A549 (cell line): ENCODE results near the gene RIMS4. TPM values are rescaled to one million over a fixed set of nuclear protein-coding genes. Genes with fewer than 3 reads are reported as not detected.

Experiments used
- ATAC-seq, 2 experiments: fragments of 200-7000 bp in 1 of 2; fragments of >200 bp in 1 of 2; cut with Nextera tagmentation in 1 of 2; cut with Tn5 transposase in 1 of 2; 3 replicates each; pipeline versions ENCODE4 v1.8.0 to v1.9.1; 2018 to 2020; ENCODE audit warnings: mild to moderate bottlenecking in 1 of 2, moderate library complexity in 1 of 2
- CTCF ChIA-PET: fragments of 300-600 bp; sonication (Branson Sonifier 250); formaldehyde crosslinking; extraction: SDS; loops from one replicate; lab custom pipeline; 2021; ENCODE audit warnings: antibody characterized with exemption, inconsistent platforms; lab: Yijun Ruan, JAX
- POLR2A ChIA-PET: fragments of 350-600 bp; formaldehyde crosslinking; extraction: SDS; loops from one replicate; lab custom pipeline; 2021; ENCODE audit warnings: antibody characterized with exemption, inconsistent platforms; lab: Yijun Ruan, JAX
- DNase-seq, 2 experiments: peaks; one replicate each; pipeline versions ENCODE4 v3.0.0 to v3.0.0-alpha.2; 2011 to 2016; ENCODE audit warnings: low read depth in 1 of 2, low spot score in 1 of 2
- FAIRE-seq: peaks from 2 replicates; lab custom pipeline; 2011; peaks lifted over from hg19 to GRCh38; lab: Jason Lieb, UNC
- H3K27ac ChIP-seq, 2 experiments: fragments of >200 bp; sonication (Bioruptor Twin); formaldehyde crosslinking; 3 replicates each; pipeline ENCODE4 v1.5.1; 2016 to 2017
- H3K4me1 ChIP-seq: fragments of >200 bp; sonication (Bioruptor Twin); formaldehyde crosslinking; 3 replicates; pipeline ENCODE4 v1.6.1; 2016
- H3K4me2 ChIP-seq: fragments of >200 bp; sonication (Bioruptor Twin); formaldehyde crosslinking; 3 replicates; pipeline ENCODE4 v1.6.1; 2016
- H3K4me3 ChIP-seq: fragments of >200 bp; sonication (Bioruptor Twin); formaldehyde crosslinking; 3 replicates; pipeline ENCODE4 v1.5.1; 2016
- H3K9me3 ChIP-seq: fragments of >200 bp; sonication (Bioruptor Twin); formaldehyde crosslinking; 3 replicates; pipeline ENCODE4 v1.6.1; 2016
- EHF ChIP-seq: fragments of 250-450 bp; sonication (Bioruptor Pico); IDR thresholded peaks from 2 replicates; pipeline ENCODE4 v1.5.0; 2020; ENCODE audit warnings: mild to moderate bottlenecking
- EHMT2 ChIP-seq: fragments of 200-600 bp; sonication (generic); IDR thresholded peaks from 2 replicates; pipeline ENCODE4 v1.6.1; 2016; ENCODE audit warnings: antibody characterized with exemption, low read depth, mild to moderate bottlenecking, moderate library complexity
- FOSL2 ChIP-seq, 2 experiments: fragments of 450-650 bp in 1 of 2; fragments of >200 bp in 1 of 2; sonication (Bioruptor Twin) in 1 of 2; formaldehyde crosslinking; IDR thresholded peaks; 2 replicates each; pipeline versions ENCODE4 v1.5.0 to v1.6.1; 2016 to 2020; ENCODE audit warnings: mild to moderate bottlenecking in 1 of 2, moderate library complexity in 1 of 2
- FOXS1 ChIP-seq: fragments of 250-450 bp; sonication (Bioruptor Pico); IDR thresholded peaks from 2 replicates; pipeline ENCODE4 v1.5.0; 2020; ENCODE audit warnings: mild to moderate bottlenecking, moderate library complexity
- GATA3 ChIP-seq: IDR thresholded peaks from 2 replicates; pipeline ENCODE4 v1.6.1; 2012; ENCODE audit warnings: borderline replicate concordance
- HDAC2 ChIP-seq: fragments of 200-600 bp; sonication (generic); IDR thresholded peaks from 2 replicates; pipeline ENCODE4 v1.6.1; 2016
- JUN ChIP-seq, 2 experiments: fragments of >200 bp; sonication (Bioruptor Twin); formaldehyde crosslinking; IDR thresholded peaks; 2 replicates in 1 of 2; 3 replicates in 1 of 2; pipeline ENCODE4 v1.6.1; 2016 to 2017
- KDM1A ChIP-seq: fragments of 200-600 bp; sonication (generic); IDR thresholded peaks from 2 replicates; pipeline ENCODE4 v1.6.1; 2016; ENCODE audit warnings: low read depth, mild to moderate bottlenecking
- MAFK ChIP-seq: fragments of 450-650 bp; IDR thresholded peaks from 2 replicates; pipeline ENCODE4 v1.6.1; 2014; ENCODE audit not compliant: partially characterized antibody
- MAZ ChIP-seq: fragments of 150-350 bp; IDR thresholded peaks from 2 replicates; pipeline ENCODE4 v1.6.1; 2014; ENCODE audit warnings: antibody characterized with exemption, low read depth, low read length, borderline replicate concordance
- MYC ChIP-seq: IDR thresholded peaks from 2 replicates; pipeline ENCODE4 v1.6.1; 2012; ENCODE audit warnings: mild to moderate bottlenecking, inconsistent platforms, low read length, improper control_type of control experiment, borderline replicate concordance
- NFE2L2 ChIP-seq: fragments of 150-350 bp; conservative IDR thresholded peaks from 2 replicates; pipeline ENCODE4 v1.6.1; 2014; ENCODE audit warnings: low read length
- RAD21 ChIP-seq, 2 experiments: fragments of >200 bp in 1 of 2; sonication (Bioruptor Twin) in 1 of 2; formaldehyde crosslinking in 1 of 2; IDR thresholded peaks in 1 of 2; conservative IDR thresholded peaks in 1 of 2; 2 replicates in 1 of 2; 3 replicates in 1 of 2; pipeline ENCODE4 v1.6.1; 2012 to 2018; ENCODE audit warnings: inconsistent platforms in 1 of 2
- RCOR1 ChIP-seq: fragments of 150-350 bp; IDR thresholded peaks from 2 replicates; pipeline ENCODE4 v1.6.1; 2014; ENCODE audit warnings: antibody characterized with exemption, low read length, low read depth
- RNF2 ChIP-seq: fragments of 200-600 bp; sonication (generic); IDR thresholded peaks from 2 replicates; pipeline ENCODE4 v1.6.1; 2016; ENCODE audit warnings: low read depth, mild to moderate bottlenecking, antibody characterized with exemption, moderate library complexity, borderline replicate concordance
- TFCP2L1 ChIP-seq: fragments of 250-450 bp; sonication (Bioruptor Pico); IDR thresholded peaks from 2 replicates; pipeline ENCODE4 v1.5.0; 2021; ENCODE audit warnings: mild to moderate bottlenecking
- ZFP36 ChIP-seq: fragments of 450-650 bp; IDR thresholded peaks from 2 replicates; pipeline ENCODE4 v1.6.1; 2014; ENCODE audit warnings: borderline replicate concordance; ENCODE audit not compliant: partially characterized antibody
- WGBS: methylation state at CpG from one replicate; pipeline ENCODE4 v1.1.6; 2017; ENCODE audit errors: missing lambda C conversion rate; 5-methylcytosine and 5-hydroxymethylcytosine counted together
- polyA plus RNA-seq, 4 experiments: library from polyadenylated mRNA; depleted of rRNA in 3 of 4; stranded (reverse); fragments of >200 nt; fragmentation: RNase III in 1 of 4; extraction: RNeasy Plus Mini Kit Qiagen cat#74134 plus additional on column Dnase treatment in 1 of 4; gene quantifications; 2 replicates in 3 of 4; 3 replicates in 1 of 4; pipeline ENCODE4 v1.2.3, GENCODE V29; 2011 to 2017
- TF ChIP-seq, protein P1 (sequence below): IDR thresholded peaks from 2 replicates; pipeline ENCODE4 v1.6.1; 2012
- TF ChIP-seq, protein P2 (sequence below): fragments of 250-450 bp; sonication (Bioruptor Pico); IDR thresholded peaks from 2 replicates; pipeline ENCODE4 v1.5.0; 2021; ENCODE audit warnings: mild to moderate bottlenecking, moderate library complexity, borderline replicate concordance
- TF ChIP-seq, protein P3 (sequence below): fragments of 200-600 bp; sonication (generic); IDR thresholded peaks from 2 replicates; pipeline ENCODE4 v1.6.1; 2016; ENCODE audit warnings: antibody characterized with exemption, mild to moderate bottlenecking, moderate library complexity
- TF ChIP-seq, protein P4 (sequence below): IDR thresholded peaks from 2 replicates; pipeline ENCODE4 v1.6.1; 2012
- TF ChIP-seq, protein P5 (sequence below): fragments of 250-450 bp; sonication (Bioruptor Pico); IDR thresholded peaks from 2 replicates; pipeline ENCODE4 v1.5.0; 2020; ENCODE audit warnings: low read depth, mild to moderate bottlenecking, moderate library complexity
- TF ChIP-seq, protein P6 (sequence below): fragments of 150-350 bp; IDR thresholded peaks from 2 replicates; pipeline ENCODE4 v1.6.1; 2014; ENCODE audit warnings: low read depth, mild to moderate bottlenecking, low read length
- TF ChIP-seq, protein P7 (sequence below): IDR thresholded peaks from 2 replicates; pipeline ENCODE4 v1.6.1; 2012; ENCODE audit warnings: low read depth, borderline replicate concordance

The RIMS4 gene
- polyA plus RNA-seq, 2 of the 4 experiments (the other 2 are of a cell fraction): 0.39 to 1.3 TPM

DNA sequence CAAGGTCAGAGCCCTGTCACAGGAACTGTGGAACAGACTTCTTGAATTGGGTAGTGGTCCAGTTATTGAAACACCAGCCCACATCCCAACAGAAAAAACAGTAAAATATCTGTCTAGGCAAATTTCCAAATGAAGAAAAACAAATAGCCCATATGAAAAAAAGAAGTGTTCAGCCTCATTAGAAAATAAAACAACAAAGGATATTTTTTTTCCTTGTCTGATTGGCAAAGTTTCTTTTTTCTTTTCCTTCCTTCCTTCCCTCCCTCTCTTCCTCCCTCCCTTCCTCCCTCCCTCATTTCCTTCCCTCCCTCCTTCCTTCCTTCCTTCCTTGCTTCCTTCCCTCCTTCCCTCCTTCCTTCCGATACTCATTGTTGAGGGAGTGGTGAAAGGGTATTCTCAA is 20.6 kb upstream of the RIMS4 start (continued):
- TF ChIP-seq, protein P1, sequence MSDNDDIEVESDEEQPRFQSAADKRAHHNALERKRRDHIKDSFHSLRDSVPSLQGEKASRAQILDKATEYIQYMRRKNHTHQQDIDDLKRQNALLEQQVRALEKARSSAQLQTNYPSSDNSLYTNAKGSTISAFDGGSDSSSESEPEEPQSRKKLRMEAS: no peak

DNA sequence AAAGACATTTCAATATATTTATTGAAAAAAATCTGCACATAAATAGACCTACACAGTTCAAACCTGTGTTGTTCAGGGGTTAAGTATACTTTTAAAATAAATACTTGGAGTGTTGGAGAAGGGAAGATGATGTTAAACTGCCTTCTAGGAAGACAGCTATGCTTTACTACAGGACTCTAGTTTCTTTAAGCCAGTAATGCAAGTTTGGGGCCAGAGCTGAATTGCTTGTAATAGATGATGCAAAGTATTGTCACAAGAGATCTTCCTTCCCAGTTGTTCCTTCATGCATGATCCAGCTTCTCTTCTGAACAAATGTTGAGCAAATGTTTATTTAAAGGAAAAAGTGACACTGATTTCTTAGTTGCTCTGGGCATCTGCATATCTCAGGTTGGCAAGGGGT is 20.2 kb upstream of the RIMS4 start:
- POLR2A ChIA-PET: no interaction called here
- DNase-seq (no peak), ATAC-seq (no peak), FAIRE-seq (no peak)
- Histone ChIP-seq H3K27ac (no peak overlapping the region), H3K4me2 (no peak overlapping the region), H3K4me3 (no peak overlapping the region), H3K4me1 (no peaks in the 10 kb centered on the region), H3K9me3 (0 out of 3 replicates have a peak, but pooled peaks cover 7% of the 10 kb centered on the region)
- TF ChIP-seq EHF (CRISPR knock-in tag) (no peak), NFE2L2 (no peak), HDAC2 (no peak), MAFK (no peak), MYC (no peak), FOXS1 (no peak), EHMT2 (no peak), JUN (IDR thresholded peaks at IDR 0.05) (no peak), TFCP2L1 (CRISPR knock-in tag) (no peak)
- TF ChIP-seq, protein P1: no peak
- TF ChIP-seq, protein P2, sequence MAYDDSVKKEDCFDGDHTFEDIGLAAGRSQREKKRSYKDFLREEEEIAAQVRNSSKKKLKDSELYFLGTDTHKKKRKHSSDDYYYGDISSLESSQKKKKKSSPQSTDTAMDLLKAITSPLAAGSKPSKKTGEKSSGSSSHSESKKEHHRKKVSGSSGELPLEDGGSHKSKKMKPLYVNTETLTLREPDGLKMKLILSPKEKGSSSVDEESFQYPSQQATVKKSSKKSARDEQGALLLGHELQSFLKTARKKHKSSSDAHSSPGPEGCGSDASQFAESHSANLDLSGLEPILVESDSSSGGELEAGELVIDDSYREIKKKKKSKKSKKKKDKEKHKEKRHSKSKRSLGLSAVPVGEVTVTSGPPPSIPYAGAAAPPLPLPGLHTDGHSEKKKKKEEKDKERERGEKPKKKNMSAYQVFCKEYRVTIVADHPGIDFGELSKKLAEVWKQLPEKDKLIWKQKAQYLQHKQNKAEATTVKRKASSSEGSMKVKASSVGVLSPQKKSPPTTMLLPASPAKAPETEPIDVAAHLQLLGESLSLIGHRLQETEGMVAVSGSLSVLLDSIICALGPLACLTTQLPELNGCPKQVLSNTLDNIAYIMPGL (CRISPR knock-in tag): no peak
- TF ChIP-seq, protein P3, sequence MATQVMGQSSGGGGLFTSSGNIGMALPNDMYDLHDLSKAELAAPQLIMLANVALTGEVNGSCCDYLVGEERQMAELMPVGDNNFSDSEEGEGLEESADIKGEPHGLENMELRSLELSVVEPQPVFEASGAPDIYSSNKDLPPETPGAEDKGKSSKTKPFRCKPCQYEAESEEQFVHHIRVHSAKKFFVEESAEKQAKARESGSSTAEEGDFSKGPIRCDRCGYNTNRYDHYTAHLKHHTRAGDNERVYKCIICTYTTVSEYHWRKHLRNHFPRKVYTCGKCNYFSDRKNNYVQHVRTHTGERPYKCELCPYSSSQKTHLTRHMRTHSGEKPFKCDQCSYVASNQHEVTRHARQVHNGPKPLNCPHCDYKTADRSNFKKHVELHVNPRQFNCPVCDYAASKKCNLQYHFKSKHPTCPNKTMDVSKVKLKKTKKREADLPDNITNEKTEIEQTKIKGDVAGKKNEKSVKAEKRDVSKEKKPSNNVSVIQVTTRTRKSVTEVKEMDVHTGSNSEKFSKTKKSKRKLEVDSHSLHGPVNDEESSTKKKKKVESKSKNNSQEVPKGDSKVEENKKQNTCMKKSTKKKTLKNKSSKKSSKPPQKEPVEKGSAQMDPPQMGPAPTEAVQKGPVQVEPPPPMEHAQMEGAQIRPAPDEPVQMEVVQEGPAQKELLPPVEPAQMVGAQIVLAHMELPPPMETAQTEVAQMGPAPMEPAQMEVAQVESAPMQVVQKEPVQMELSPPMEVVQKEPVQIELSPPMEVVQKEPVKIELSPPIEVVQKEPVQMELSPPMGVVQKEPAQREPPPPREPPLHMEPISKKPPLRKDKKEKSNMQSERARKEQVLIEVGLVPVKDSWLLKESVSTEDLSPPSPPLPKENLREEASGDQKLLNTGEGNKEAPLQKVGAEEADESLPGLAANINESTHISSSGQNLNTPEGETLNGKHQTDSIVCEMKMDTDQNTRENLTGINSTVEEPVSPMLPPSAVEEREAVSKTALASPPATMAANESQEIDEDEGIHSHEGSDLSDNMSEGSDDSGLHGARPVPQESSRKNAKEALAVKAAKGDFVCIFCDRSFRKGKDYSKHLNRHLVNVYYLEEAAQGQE: no peak
- TF ChIP-seq, protein P4, sequence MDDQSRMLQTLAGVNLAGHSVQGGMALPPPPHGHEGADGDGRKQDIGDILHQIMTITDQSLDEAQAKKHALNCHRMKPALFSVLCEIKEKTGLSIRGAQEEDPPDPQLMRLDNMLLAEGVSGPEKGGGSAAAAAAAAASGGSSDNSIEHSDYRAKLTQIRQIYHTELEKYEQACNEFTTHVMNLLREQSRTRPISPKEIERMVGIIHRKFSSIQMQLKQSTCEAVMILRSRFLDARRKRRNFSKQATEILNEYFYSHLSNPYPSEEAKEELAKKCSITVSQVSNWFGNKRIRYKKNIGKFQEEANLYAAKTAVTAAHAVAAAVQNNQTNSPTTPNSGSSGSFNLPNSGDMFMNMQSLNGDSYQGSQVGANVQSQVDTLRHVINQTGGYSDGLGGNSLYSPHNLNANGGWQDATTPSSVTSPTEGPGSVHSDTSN: no peak
- TF ChIP-seq, protein P5, sequence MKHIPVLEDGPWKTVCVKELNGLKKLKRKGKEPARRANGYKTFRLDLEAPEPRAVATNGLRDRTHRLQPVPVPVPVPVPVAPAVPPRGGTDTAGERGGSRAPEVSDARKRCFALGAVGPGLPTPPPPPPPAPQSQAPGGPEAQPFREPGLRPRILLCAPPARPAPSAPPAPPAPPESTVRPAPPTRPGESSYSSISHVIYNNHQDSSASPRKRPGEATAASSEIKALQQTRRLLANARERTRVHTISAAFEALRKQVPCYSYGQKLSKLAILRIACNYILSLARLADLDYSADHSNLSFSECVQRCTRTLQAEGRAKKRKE (CRISPR knock-in tag): no peak
- TF ChIP-seq, protein P6, sequence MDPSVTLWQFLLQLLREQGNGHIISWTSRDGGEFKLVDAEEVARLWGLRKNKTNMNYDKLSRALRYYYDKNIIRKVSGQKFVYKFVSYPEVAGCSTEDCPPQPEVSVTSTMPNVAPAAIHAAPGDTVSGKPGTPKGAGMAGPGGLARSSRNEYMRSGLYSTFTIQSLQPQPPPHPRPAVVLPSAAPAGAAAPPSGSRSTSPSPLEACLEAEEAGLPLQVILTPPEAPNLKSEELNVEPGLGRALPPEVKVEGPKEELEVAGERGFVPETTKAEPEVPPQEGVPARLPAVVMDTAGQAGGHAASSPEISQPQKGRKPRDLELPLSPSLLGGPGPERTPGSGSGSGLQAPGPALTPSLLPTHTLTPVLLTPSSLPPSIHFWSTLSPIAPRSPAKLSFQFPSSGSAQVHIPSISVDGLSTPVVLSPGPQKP: no peak
- CTCF ChIA-PET: no interaction called here

DNA sequence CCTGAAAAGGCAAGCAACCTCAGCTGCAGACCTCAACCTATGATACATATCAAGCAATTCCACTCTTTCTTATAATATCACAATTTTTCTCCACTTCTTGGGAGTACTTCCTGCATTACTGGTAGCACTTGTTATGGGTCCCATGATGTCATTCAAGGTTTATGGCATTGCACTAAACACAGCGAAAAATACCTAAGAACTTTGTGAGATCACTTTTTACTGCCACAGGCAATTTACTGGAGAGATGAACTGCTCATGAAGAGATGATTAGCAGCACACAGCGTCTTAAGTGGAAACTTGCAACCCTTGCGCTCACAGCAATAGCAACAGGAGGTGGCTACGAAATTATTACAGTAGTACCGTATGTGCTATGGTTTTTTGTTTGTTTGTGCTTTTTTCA is 19.3 kb upstream of the RIMS4 start:
- Histone ChIP-seq H3K9me3 (0 out of 3 replicates have a peak, but pooled peaks cover 7% of the 10 kb centered on the region), H3K4me1 (no peaks in the 10 kb centered on the region), H3K4me3 (no peak overlapping the region), H3K27ac (no peak overlapping the region), H3K4me2 (no peak overlapping the region)
- FAIRE-seq: no peak
- no peak for ATAC-seq
- no peak for DNase-seq
- CTCF ChIA-PET: no interaction called here
- 33% methylated on average over 5 of the region's 5 CpGs for WGBS
- POLR2A ChIA-PET: no interaction called here
- TF ChIP-seq, protein P7, sequence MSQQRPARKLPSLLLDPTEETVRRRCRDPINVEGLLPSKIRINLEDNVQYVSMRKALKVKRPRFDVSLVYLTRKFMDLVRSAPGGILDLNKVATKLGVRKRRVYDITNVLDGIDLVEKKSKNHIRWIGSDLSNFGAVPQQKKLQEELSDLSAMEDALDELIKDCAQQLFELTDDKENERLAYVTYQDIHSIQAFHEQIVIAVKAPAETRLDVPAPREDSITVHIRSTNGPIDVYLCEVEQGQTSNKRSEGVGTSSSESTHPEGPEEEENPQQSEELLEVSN: no peak
- TF ChIP-seq FOSL2 (IDR thresholded peaks at IDR 0.05) (no peak), FOSL2 (CRISPR knock-in tag; IDR thresholded peaks at IDR 0.05) (no peak), MAZ (no peak), RCOR1 (no peak), NFE2L2 (no peak), KDM1A (no peak), RAD21 (conservative IDR thresholded peaks at IDR 0.05 in 1 of 2, IDR thresholded peaks at IDR 0.05 in 1 of 2) (no peak), GATA3 (no peak), RNF2 (no peak), ZFP36 (no peak)
- TF ChIP-seq, protein P6: no peak
